ENCODE data around the gene AADACL2. TPM values are rescaled to one million over a fixed set of nuclear protein-coding genes. Genes with fewer than 3 reads are reported as not detected.

AADACL2 gene
- total and polyA plus RNA-seq, 9 of the 15 experiments (the other 6 are each of a cell fraction or from before 2014, with no cell fraction given), result not detected

- no TSS peak for BruUV-seq (replicated peaks)
- Histone ChIP-seq H3K9me3 (replicated peaks; ENCODE audit: control insufficient read depth, insufficient read depth, low read depth, low read length) (peaks cover 2% of the 10 kb centered on the region; the same call in 1 of the 2 replicates), H3K4me1 (replicated peaks in 1 of 2; ENCODE audit: control insufficient read depth in 2 of 2, insufficient read depth in 2 of 2, low read length in 2 of 2) (peaks cover 0 to 5% of the 10 kb centered on the region in 2 experiments; a peak in 1 of 5 replicates), H4K20me1 (replicated peaks; ENCODE audit: control insufficient read depth, insufficient read depth, low read length) (no peaks in the 10 kb centered on the region), H3K27me3 (ENCODE audit: control insufficient read depth in 2 of 2, insufficient read depth in 2 of 2, low read length in 2 of 2) (no peaks in the 10 kb centered on the region), H3K27ac (ENCODE audit: extremely low read depth, low read depth, low read length) (peak overlapping the region; percentile 41; the same call in 2 of the 3 replicates), H3K9me1 (ENCODE audit: control insufficient read depth, insufficient read depth, low read length) (no peaks in the 10 kb centered on the region), H3K4me3 (no peak overlapping the region), H3K9ac (ENCODE audit: insufficient read depth in 1 of 2, low read depth in 2 of 2, low read length in 2 of 2) (no peak overlapping the region), H3K79me2 (ENCODE audit: control insufficient read depth, insufficient read depth, low read length) (no peaks in the 10 kb centered on the region), H3K4me2 (ENCODE audit: insufficient read depth, low read length) (peak overlapping the region; percentile 33; the same call in 1 of the 2 replicates), H3K36me3 (ENCODE audit: control insufficient read depth, insufficient read depth, low read length) (no peaks in the 10 kb centered on the region), H2AFZ (ENCODE audit: low read depth, low read length) (peak overlapping the region; percentile 85)
- CTCF ChIA-PET (ENCODE audit: low intra/inter-chr PET ratio), result interaction anchor here (0.6 kb wide), 1 partner anchor 132 kb away, joined by 3 read pairs; no protein-coding TSS in a partner anchor
- intact Hi-C loops (cut with micrococcal nuclease), result no loop called here
- no peak for TF ChIP-seq ZNF253 (CRISPR knock-in tag; conservative IDR thresholded peaks at IDR 0.05)
- TF ChIP-seq CEBPB (tag; IDR thresholded peaks at IDR 0.05), result peak; percentile 47; the same call in 1 of the 2 replicates
- no peak for TF ChIP-seq BCOR (IDR thresholded peaks at IDR 0.05)
- TF ChIP-seq RFX1 (IDR thresholded peaks at IDR 0.05), result peak; percentile 57
- TF ChIP-seq RNF2 (IDR thresholded peaks at IDR 0.05), result no peak
- no peak for TF ChIP-seq LARP7 (IDR thresholded peaks at IDR 0.05)
- TF ChIP-seq ZMIZ1 (IDR thresholded peaks at IDR 0.05; ENCODE audit: low read depth in 2 of 2, low read length in 2 of 2), result no peak
- peak; percentile 75 for TF ChIP-seq ZNF316 (IDR thresholded peaks at IDR 0.05)
- TF ChIP-seq MAFF (IDR thresholded peaks at IDR 0.05; ENCODE audit: low read length), result peak; percentile 16; the same call in 1 of the 2 replicates
- peak; percentile 68 for TF ChIP-seq C11orf30 (IDR thresholded peaks at IDR 0.05; ENCODE audit: low read depth)
- TF ChIP-seq MAFG (tag; conservative IDR thresholded peaks at IDR 0.05), result peak; percentile 74
- 0 out of 2 replicates have a peak, but pooled peaks have one; percentile 17 for TF ChIP-seq DPF2 (IDR thresholded peaks at IDR 0.05)
- peak; percentile 78 for TF ChIP-seq NFE2 (IDR thresholded peaks at IDR 0.05; ENCODE audit: low read depth)
- TF ChIP-seq ZNF12 (CRISPR knock-in tag; IDR thresholded peaks at IDR 0.05), result no peak
- 0 out of 2 replicates have a peak, but pooled peaks have one; percentile 58 for TF ChIP-seq BACH1 (tag; IDR thresholded peaks at IDR 0.05)
- FAIRE-seq (no peak), DNase-seq (ENCODE audit: extremely low read depth in 1 of 4, low spot score in 3 of 4) (peak in 1 of 4 experiments; percentile 25), ATAC-seq (peak; percentile 63; the same call in 2 of the 3 replicates)
- in situ Hi-C loops (cut with MboI), result no loop called here
- WGBS (ENCODE audit: insufficient coverage, low coverage, missing lambda C conversion rate), result 13% methylated on average over 2 of the region's 2 CpGs
- POLR2A ChIA-PET, result interaction anchor here (1.0 kb wide), 1 partner anchor 10 kb away, joined by 3 read pairs; no protein-coding TSS in a partner anchor
Measured at GRCh38 chr3:151792411-151792810, 58.7 kb downstream of the AADACL2 start.
